ENCODE measurements around the gene HSPG2. TPM values are rescaled to one million over a fixed set of nuclear protein-coding genes. Genes with fewer than 3 reads are reported as not detected.

Gene HSPG2
- total RNA-seq, 1 donor from 2014 or later: 1.7 TPM

GRCh38 chr1:21885236-21886037, 51.7 kb downstream of the HSPG2 start:
- ChIA-PET POLR2A (interaction anchor here (0.5 kb wide), 1 partner anchor 1905 kb away, joined by 13 read pairs; the partner anchor contains the start of gene LYPLA2), CTCF (no interaction called here)
- Mint-ChIP-seq H3K36me3 (ENCODE audit: low read depth) (no peaks in the 10 kb centered on the region), H3K9me3 (no peaks in the 10 kb centered on the region), H3K4me3 (no peak overlapping the region), H3K27ac (no peak overlapping the region), H3K27me3 (no peaks in the 10 kb centered on the region), H3K4me1 (no peaks in the 10 kb centered on the region)
- ATAC-seq (ENCODE audit: low read depth): no peak
- no peak for DNase-seq
- no peak for TF ChIP-seq CTCF (IDR thresholded peaks at IDR 0.05)
- intact Hi-C loops (cut with micrococcal nuclease): no loop called here

GRCh38 chr1:21884456-21885235, 52.5 kb downstream of the HSPG2 start:
- no peak for ATAC-seq (ENCODE audit: low read depth)
- Mint-ChIP-seq H3K27me3 (no peaks in the 10 kb centered on the region), H3K4me3 (no peak overlapping the region), H3K9me3 (no peaks in the 10 kb centered on the region), H3K4me1 (no peaks in the 10 kb centered on the region), H3K36me3 (ENCODE audit: low read depth) (no peaks in the 10 kb centered on the region), H3K27ac (no peak overlapping the region)
- ChIA-PET POLR2A (interaction anchor here (0.5 kb wide), 1 partner anchor 1906 kb away, joined by 13 read pairs; the partner anchor contains the start of gene LYPLA2), CTCF (interaction anchor here (0.7 kb wide), 1 partner anchor 248 kb away, joined by 3 read pairs; no protein-coding TSS in a partner anchor)
- intact Hi-C loops (cut with micrococcal nuclease): no loop called here
- no peak for TF ChIP-seq CTCF (IDR thresholded peaks at IDR 0.05)
- no peak for DNase-seq

- H3K4me3 Mint-ChIP-seq: no peak overlapping the region
- H3K4me1 Mint-ChIP-seq: no peaks in the 10 kb centered on the region
- H3K9me3 Mint-ChIP-seq: no peaks in the 10 kb centered on the region
- ATAC-seq (ENCODE audit: low read depth): no peak
- CTCF ChIA-PET: no interaction called here
- no peaks in the 10 kb centered on the region for H3K36me3 Mint-ChIP-seq (ENCODE audit: low read depth)
- POLR2A ChIA-PET: no interaction called here
- no peak for DNase-seq
- intact Hi-C loops (cut with micrococcal nuclease): no loop called here
- H3K27ac Mint-ChIP-seq: no peak overlapping the region
- no peak for TF ChIP-seq CTCF (IDR thresholded peaks at IDR 0.05)
- H3K27me3 Mint-ChIP-seq: no peaks in the 10 kb centered on the region
Observed at GRCh38 chr1:21882721-21883415, 54.2 kb downstream of the HSPG2 start.

GRCh38 chr1:21881250-21881649, 55.9 kb downstream of the HSPG2 start:
- ATAC-seq (ENCODE audit: low read depth): no peak
- intact Hi-C loops (cut with micrococcal nuclease): no loop called here
- Mint-ChIP-seq H3K36me3 (ENCODE audit: low read depth) (no peaks in the 10 kb centered on the region), H3K9me3 (no peaks in the 10 kb centered on the region), H3K27ac (no peak overlapping the region), H3K4me3 (no peak overlapping the region), H3K27me3 (no peaks in the 10 kb centered on the region), H3K4me1 (no peaks in the 10 kb centered on the region)
- TF ChIP-seq CTCF (IDR thresholded peaks at IDR 0.05): no peak
- ChIA-PET CTCF (no interaction called here), POLR2A (no interaction called here)
- DNase-seq: no peak

GRCh38 chr1:21880619-21880970, 56.5 kb downstream of the HSPG2 start:
- no peak for ATAC-seq (ENCODE audit: low read depth)
- intact Hi-C loops (cut with micrococcal nuclease): no loop called here

More at GRCh38 chr1:21880619-21880970, 56.5 kb downstream of the HSPG2 start:
- Mint-ChIP-seq H3K27ac (no peak overlapping the region), H3K27me3 (no peaks in the 10 kb centered on the region), H3K4me3 (no peak overlapping the region), H3K4me1 (no peaks in the 10 kb centered on the region), H3K36me3 (ENCODE audit: low read depth) (no peaks in the 10 kb centered on the region), H3K9me3 (no peaks in the 10 kb centered on the region)
- no peak for TF ChIP-seq CTCF (IDR thresholded peaks at IDR 0.05)
- DNase-seq: no peak
- ChIA-PET CTCF (no interaction called here), POLR2A (no interaction called here)

All from activated B cell treated with CpG ODN at 0.5 μM for 24 hours (primary cell).